ENCODE measurements around the gene COG5. TPM values are rescaled to one million over a fixed set of nuclear protein-coding genes. Genes with fewer than 3 reads are reported as not detected.
A peak's percentile ranks its signal among the peaks of the same experiment; 100 is the strongest.

The COG5 gene
- total RNA-seq, 1 donor from 2014 or later: 29.5 TPM

GRCh38 chr7:107468824-107469223, 94.9 kb downstream of the COG5 start:
- Mint-ChIP-seq H3K27me3 (ENCODE audit: unreplicated experiment) (peaks cover 1% of the 10 kb centered on the region), H3K27ac (ENCODE audit: unreplicated experiment) (no peak overlapping the region), H3K9me3 (ENCODE audit: unreplicated experiment) (peaks cover 2% of the 10 kb centered on the region), H3K4me3 (ENCODE audit: unreplicated experiment) (no peak overlapping the region), H3K4me1 (ENCODE audit: low read depth, unreplicated experiment) (peaks cover 6% of the 10 kb centered on the region), H3K36me3 (ENCODE audit: unreplicated experiment) (no peaks in the 10 kb centered on the region)
- DNase-seq: no peak
- TF ChIP-seq, protein P1, sequence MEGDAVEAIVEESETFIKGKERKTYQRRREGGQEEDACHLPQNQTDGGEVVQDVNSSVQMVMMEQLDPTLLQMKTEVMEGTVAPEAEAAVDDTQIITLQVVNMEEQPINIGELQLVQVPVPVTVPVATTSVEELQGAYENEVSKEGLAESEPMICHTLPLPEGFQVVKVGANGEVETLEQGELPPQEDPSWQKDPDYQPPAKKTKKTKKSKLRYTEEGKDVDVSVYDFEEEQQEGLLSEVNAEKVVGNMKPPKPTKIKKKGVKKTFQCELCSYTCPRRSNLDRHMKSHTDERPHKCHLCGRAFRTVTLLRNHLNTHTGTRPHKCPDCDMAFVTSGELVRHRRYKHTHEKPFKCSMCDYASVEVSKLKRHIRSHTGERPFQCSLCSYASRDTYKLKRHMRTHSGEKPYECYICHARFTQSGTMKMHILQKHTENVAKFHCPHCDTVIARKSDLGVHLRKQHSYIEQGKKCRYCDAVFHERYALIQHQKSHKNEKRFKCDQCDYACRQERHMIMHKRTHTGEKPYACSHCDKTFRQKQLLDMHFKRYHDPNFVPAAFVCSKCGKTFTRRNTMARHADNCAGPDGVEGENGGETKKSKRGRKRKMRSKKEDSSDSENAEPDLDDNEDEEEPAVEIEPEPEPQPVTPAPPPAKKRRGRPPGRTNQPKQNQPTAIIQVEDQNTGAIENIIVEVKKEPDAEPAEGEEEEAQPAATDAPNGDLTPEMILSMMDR (IDR thresholded peaks at IDR 0.05; ENCODE audit: partially characterized antibody, unreplicated experiment): no peak

DNA sequence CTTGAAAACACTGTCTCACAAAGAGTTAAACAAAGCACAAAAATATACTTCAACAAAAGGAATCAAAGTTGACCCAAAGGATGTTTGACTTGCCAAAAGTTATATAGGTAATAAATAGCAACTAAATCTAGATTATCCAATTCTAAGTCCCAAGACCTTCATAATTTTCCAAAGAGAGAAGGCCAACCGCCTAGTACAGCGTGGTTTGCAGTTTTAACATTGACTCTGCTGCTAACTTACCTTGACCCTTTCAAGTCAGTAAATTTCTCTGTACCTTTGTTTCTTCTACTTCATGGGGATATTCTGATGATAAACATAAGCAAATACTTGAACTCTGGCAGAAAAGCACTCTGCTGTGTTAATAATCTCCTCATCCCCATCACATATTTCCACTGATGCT, 95.7 kb downstream of the COG5 start:
- peaks cover 2% of the 10 kb centered on the region for H3K9me3 Mint-ChIP-seq (ENCODE audit: unreplicated experiment)
- H3K27ac Mint-ChIP-seq (ENCODE audit: unreplicated experiment): no peak overlapping the region
- peaks cover 6% of the 10 kb centered on the region for H3K4me1 Mint-ChIP-seq (ENCODE audit: low read depth, unreplicated experiment)
- TF ChIP-seq, protein P1 (IDR thresholded peaks at IDR 0.05; ENCODE audit: partially characterized antibody, unreplicated experiment): no peak
- H3K4me3 Mint-ChIP-seq (ENCODE audit: unreplicated experiment): no peak overlapping the region
- H3K36me3 Mint-ChIP-seq (ENCODE audit: unreplicated experiment): no peaks in the 10 kb centered on the region
- H3K27me3 Mint-ChIP-seq (ENCODE audit: unreplicated experiment): peaks cover 1% of the 10 kb centered on the region
- no peak for DNase-seq

DNA sequence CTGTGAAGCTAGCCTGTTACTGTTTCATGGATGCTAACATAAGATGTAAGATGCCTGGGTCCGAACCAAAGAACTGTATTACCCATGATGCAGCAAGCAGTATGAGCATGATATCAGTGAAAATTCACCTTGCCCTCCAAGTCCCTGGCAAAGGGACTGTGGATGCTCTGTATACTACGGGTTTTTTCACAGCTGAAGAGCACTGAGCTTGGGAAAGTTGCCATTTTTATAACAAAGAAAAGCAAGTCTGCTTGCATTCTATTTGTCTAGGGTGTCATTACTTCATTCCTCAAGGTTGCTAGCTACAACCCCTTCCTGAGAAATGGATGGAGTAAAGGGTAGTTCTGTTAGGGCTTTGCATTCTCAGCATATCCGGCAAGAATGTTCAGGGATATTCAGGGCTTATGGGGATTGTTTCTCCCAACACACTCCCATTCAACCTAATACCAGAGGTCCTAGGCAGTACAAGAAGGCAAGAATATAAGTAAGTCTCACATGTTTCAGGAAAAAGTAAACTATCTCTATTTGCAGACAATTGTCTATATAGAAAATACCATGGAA, 99.0 kb downstream of the COG5 start:
- H3K27me3 Mint-ChIP-seq (ENCODE audit: unreplicated experiment): peaks cover 1% of the 10 kb centered on the region
- TF ChIP-seq, protein P1 (IDR thresholded peaks at IDR 0.05; ENCODE audit: partially characterized antibody, unreplicated experiment): no peak
- no peak for DNase-seq
- H3K4me3 Mint-ChIP-seq (ENCODE audit: unreplicated experiment): no peak overlapping the region
- peaks cover 6% of the 10 kb centered on the region for H3K4me1 Mint-ChIP-seq (ENCODE audit: low read depth, unreplicated experiment)
- H3K27ac Mint-ChIP-seq (ENCODE audit: unreplicated experiment): no peak overlapping the region
- peaks cover 2% of the 10 kb centered on the region for H3K9me3 Mint-ChIP-seq (ENCODE audit: unreplicated experiment)
- no peaks in the 10 kb centered on the region for H3K36me3 Mint-ChIP-seq (ENCODE audit: unreplicated experiment)

GRCh38 chr7:107463139-107464078, 100.3 kb downstream of the COG5 start:
- TF ChIP-seq, protein P1 (IDR thresholded peaks at IDR 0.05; ENCODE audit: partially characterized antibody, unreplicated experiment): peak; percentile 46
- H3K27me3 Mint-ChIP-seq (ENCODE audit: unreplicated experiment): peaks cover 1% of the 10 kb centered on the region
- no peak overlapping the region for H3K27ac Mint-ChIP-seq (ENCODE audit: unreplicated experiment)
- H3K36me3 Mint-ChIP-seq (ENCODE audit: unreplicated experiment): no peaks in the 10 kb centered on the region
- DNase-seq: peak; percentile 55
- no peak overlapping the region for H3K4me3 Mint-ChIP-seq (ENCODE audit: unreplicated experiment)
- H3K9me3 Mint-ChIP-seq (ENCODE audit: unreplicated experiment): peaks cover 2% of the 10 kb centered on the region
- peaks cover 6% of the 10 kb centered on the region for H3K4me1 Mint-ChIP-seq (ENCODE audit: low read depth, unreplicated experiment)
